GM10248 (cell line): ENCODE results near the gene NLGN1.

Experiments
- CTCF ChIA-PET: fragments of 300-600 bp; sonication (Branson Sonifier 250); formaldehyde crosslinking; extraction: SDS; loops from one replicate; lab custom pipeline; 2021; ENCODE audit warnings: antibody characterized with exemption; lab: Yijun Ruan, JAX
- POLR2A ChIA-PET: fragments of 350-650 bp; sonication (Branson Sonifier 250); formaldehyde crosslinking; extraction: SDS; loops from one replicate; lab custom pipeline; 2020; ENCODE audit warnings: antibody characterized with exemption; lab: Yijun Ruan, JAX
- DNase-seq: peaks from one replicate; pipeline ENCODE4 v3.0.0; 2012; ENCODE audit errors: extremely low spot score
- CTCF ChIP-seq: IDR thresholded peaks from 2 replicates; pipeline ENCODE4 v1.5.1; 2012; ENCODE audit warnings: mild to moderate bottlenecking, low read depth; ENCODE audit errors: extremely low read depth, missing control alignments, control extremely low read depth

Gene NLGN1

DNA sequence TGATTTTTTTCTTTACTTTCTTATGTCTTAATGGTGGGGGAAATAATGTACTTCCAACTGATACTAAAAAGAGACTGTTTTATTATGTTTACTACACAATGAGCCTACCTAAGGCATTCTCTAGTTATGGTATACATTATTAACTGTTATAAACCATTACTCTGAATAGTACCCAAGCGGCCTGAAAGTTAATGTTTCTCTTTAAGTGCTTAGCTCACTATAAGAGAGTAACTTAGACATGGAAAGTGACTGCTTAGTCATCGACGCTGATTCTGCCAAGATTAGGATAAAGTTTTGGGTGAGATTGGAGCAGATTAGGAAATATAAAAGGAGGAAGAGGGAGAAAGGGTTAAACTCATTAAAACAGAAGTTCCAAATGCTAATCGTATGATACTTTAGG lies 365.0 kb downstream of the NLGN1 start:
- ChIA-PET CTCF (interaction anchor here (2.0 kb wide), 1 partner anchor 8 kb away, joined by 7 read pairs; no protein-coding TSS in a partner anchor), POLR2A (no interaction called here)
- TF ChIP-seq CTCF: no peak
- DNase-seq: no peak

- CTCF ChIA-PET: interaction anchor here (1.1 to 2.6 kb wide), 3 partner anchors 8 to 36 kb away, joined by 3 to 10 read pairs (median 7); no protein-coding TSS in a partner anchor
- POLR2A ChIA-PET: no interaction called here
- no peak for DNase-seq
- TF ChIP-seq CTCF: no peak
Measured at GRCh38 chr3:173770011-173770410, 372.5 kb downstream of the NLGN1 start.

- ChIA-PET CTCF (interaction anchor here (1.3 to 2.6 kb wide), 3 partner anchors 9 to 15 kb away, joined by 3 to 10 read pairs (median 7); no protein-coding TSS in a partner anchor), POLR2A (no interaction called here)
- DNase-seq: no peak
- no peak for TF ChIP-seq CTCF
Measured at GRCh38 chr3:173770796-173771573, 373.4 kb downstream of the NLGN1 start.

DNA sequence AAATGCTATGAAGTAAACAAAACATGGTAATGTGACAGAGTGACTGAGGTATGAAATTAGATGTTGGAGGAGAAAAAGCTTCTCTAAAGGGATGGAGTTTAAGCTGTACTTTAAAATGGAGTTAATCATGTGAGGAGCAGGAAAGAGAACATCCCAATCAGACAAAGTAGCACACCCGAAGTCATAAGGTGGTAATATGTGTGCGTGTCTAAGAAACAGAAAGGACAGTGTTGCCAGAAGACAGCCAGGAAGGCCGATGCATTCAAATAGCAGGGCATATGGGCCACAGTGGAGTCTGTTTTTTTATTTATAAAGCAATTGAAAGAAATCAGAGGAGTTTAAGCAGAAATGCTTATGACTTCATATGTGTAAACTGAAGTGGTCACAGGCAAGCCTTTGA lies 376.3 kb downstream of the NLGN1 start:
- no peak for DNase-seq

GRCh38 chr3:173774294-173774693 lies 376.8 kb downstream of the NLGN1 start:
- POLR2A ChIA-PET: no interaction called here
- CTCF ChIA-PET: no interaction called here
- DNase-seq: no peak
- no peak for TF ChIP-seq CTCF

More for the DNA sequence above, 376.3 kb downstream of the NLGN1 start:
- CTCF ChIA-PET: no interaction called here
- POLR2A ChIA-PET: no interaction called here
- no peak for TF ChIP-seq CTCF

DNA sequence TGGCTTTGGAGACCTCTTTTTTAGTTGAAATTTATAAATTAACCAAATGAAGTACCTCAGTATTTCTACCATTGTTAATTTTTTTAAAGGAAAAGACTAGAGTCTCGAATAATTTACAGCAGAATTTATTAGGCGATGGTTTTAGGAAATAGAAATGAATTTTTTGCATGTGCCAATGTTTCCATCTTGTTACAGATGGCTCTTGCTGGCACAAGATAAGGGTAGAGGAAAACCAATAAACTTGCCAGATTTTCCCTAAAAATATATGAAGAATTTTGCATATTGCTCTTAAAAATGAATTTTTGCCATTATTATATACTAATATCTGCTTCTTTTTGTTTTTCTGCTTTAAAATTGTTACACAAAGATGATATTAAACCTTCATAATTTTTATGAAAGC lies 380.7 kb downstream of the NLGN1 start:
- DNase-seq: no peak
- CTCF ChIA-PET: no interaction called here
- POLR2A ChIA-PET: no interaction called here

More for the DNA sequence above, 380.7 kb downstream of the NLGN1 start:
- TF ChIP-seq CTCF: no peak
